Endodermal cell (in vitro differentiated cells): ENCODE measurements around the gene PLB1. TPM values are rescaled to one million over a fixed set of nuclear protein-coding genes. Genes with fewer than 3 reads are reported as not detected.
A peak's percentile ranks its signal among the peaks of the same experiment; 100 is the strongest.
"Not testable (repeated sequence)": the region's sequence is repeated elsewhere in the genome, so short reads cannot be mapped to it uniquely, and the experiment has no call there.

Experiments
- DNase-seq: peaks from one replicate; pipeline ENCODE4 v3.0.0-alpha.2; 2017
- H3K27ac ChIP-seq: 2 replicates; pipeline ENCODE4 v1.5.1; 2013; ENCODE audit warnings: mild to moderate bottlenecking, low read depth, low read length, moderate library complexity
- H3K27me3 ChIP-seq: 2 replicates; pipeline ENCODE4 v1.6.1; 2013; ENCODE audit warnings: mild to moderate bottlenecking, low read length, moderate library complexity; ENCODE audit not compliant: insufficient read depth, control insufficient read depth, poor library complexity, severe bottlenecking
- H3K36me3 ChIP-seq: 2 replicates; pipeline ENCODE4 v1.7.0; 2013; ENCODE audit warnings: mild to moderate bottlenecking, low read length, moderate library complexity; ENCODE audit not compliant: control insufficient read depth, insufficient read depth
- H3K4me1 ChIP-seq: one replicate; pipeline ENCODE4 v1.7.0; 2013; ENCODE audit warnings: low read length; ENCODE audit not compliant: control insufficient read depth, insufficient read depth
- H3K4me3 ChIP-seq: 2 replicates; pipeline ENCODE4 v1.5.1; 2013; ENCODE audit warnings: mild to moderate bottlenecking, low read length, moderate library complexity
- H3K9ac ChIP-seq: 2 replicates; pipeline ENCODE4 v1.6.1; 2013; ENCODE audit warnings: mild to moderate bottlenecking, low read length, moderate library complexity; ENCODE audit not compliant: poor library complexity, severe bottlenecking; ENCODE audit errors: extremely low read depth
- H3K9me3 ChIP-seq: 2 replicates; pipeline ENCODE4 v1.6.1; 2013; ENCODE audit warnings: mild to moderate bottlenecking, low read length, moderate library complexity; ENCODE audit not compliant: control insufficient read depth
- H3K27ac Mint-ChIP-seq: 2 replicates; pipeline ENCODE4 v1.8.0; 2020; ENCODE audit warnings: mixed read lengths
- H3K27me3 Mint-ChIP-seq: 2 replicates; pipeline ENCODE4 v1.8.0; 2021; ENCODE audit warnings: mild to moderate bottlenecking, mixed read lengths; ENCODE audit not compliant: insufficient read depth
- H3K36me3 Mint-ChIP-seq: 2 replicates; pipeline ENCODE4 v1.8.0; 2020; ENCODE audit warnings: low read depth, mixed read lengths
- H3K4me1 Mint-ChIP-seq: 2 replicates; pipeline ENCODE4 v1.8.0; 2020; ENCODE audit warnings: mixed read lengths
- H3K4me3 Mint-ChIP-seq: 2 replicates; pipeline ENCODE4 v1.8.0; 2020; ENCODE audit warnings: mild to moderate bottlenecking, moderate library complexity, mixed read lengths
- H3K9me3 Mint-ChIP-seq: 2 replicates; pipeline ENCODE4 v1.8.0; 2020; ENCODE audit warnings: mild to moderate bottlenecking, mixed read lengths
- WGBS, 2 experiments: methylation state at CpG; one replicate each; pipeline versions ENCODE4 v1.1.5 to v1.1.7; 2013; ENCODE audit warnings: missing lambda C conversion rate in 2 of 2, mixed read lengths in 1 of 2; ENCODE audit not compliant: insufficient coverage in 1 of 2, insufficient read length in 1 of 2; 5-methylcytosine and 5-hydroxymethylcytosine counted together
- total RNA-seq, 2 donors: library from RNA; stranded (reverse); fragmentation: NEBNext Ultra II Directional in 1 of 2; extraction: Animal tissue kit (Norgen Biotek cat#: 25700) in 1 of 2; gene quantifications; 2 replicates in 1 of 2; 3 replicates in 1 of 2; pipeline ENCODE4 v1.2.1, GENCODE V29; 2021
- TF ChIP-seq, protein P1 (sequence below): fragments of 200-600 bp; sonication (generic); conservative IDR thresholded peaks from 2 replicates; pipeline ENCODE4 v1.5.0; 2021; ENCODE audit warnings: antibody characterized with exemption, mild to moderate bottlenecking

The PLB1 gene
- total RNA-seq, 2 donors from 2014 or later: 0.35 to 0.38 TPM

DNA sequence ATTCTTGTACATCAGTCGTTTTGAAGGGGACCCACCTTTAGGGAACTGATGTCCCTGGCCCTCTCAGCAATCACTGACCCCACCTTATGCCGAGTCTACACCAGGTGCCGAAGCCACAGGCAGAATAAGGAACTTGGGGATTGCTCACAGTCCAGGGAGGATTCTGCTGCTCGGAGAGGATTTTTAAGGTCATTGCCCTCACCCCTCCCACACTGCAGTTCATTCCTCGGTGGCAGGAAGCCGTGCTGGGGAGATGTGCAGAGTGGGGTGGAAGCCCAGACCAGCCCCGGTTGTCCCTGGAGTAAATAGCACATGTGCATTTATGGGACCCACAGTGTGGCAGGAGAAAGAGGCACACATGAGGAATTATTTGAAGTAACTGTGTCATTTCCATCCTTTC, 50.4 kb downstream of the PLB1 start:
- no peaks in the 10 kb centered on the region for H3K9me3 ChIP-seq
- no peak for DNase-seq
- Mint-ChIP-seq H3K27me3 (no peaks in the 10 kb centered on the region), H3K36me3 (no peaks in the 10 kb centered on the region), H3K4me3 (no peak overlapping the region), H3K4me1 (peaks cover 37% of the 10 kb centered on the region), H3K27ac (no peak overlapping the region), H3K9me3 (no peaks in the 10 kb centered on the region)
- no peak overlapping the region for H3K27ac ChIP-seq
- H3K4me3 ChIP-seq: no peak overlapping the region
- H3K4me1 ChIP-seq: peaks cover 28% of the 10 kb centered on the region
- TF ChIP-seq, protein P1, sequence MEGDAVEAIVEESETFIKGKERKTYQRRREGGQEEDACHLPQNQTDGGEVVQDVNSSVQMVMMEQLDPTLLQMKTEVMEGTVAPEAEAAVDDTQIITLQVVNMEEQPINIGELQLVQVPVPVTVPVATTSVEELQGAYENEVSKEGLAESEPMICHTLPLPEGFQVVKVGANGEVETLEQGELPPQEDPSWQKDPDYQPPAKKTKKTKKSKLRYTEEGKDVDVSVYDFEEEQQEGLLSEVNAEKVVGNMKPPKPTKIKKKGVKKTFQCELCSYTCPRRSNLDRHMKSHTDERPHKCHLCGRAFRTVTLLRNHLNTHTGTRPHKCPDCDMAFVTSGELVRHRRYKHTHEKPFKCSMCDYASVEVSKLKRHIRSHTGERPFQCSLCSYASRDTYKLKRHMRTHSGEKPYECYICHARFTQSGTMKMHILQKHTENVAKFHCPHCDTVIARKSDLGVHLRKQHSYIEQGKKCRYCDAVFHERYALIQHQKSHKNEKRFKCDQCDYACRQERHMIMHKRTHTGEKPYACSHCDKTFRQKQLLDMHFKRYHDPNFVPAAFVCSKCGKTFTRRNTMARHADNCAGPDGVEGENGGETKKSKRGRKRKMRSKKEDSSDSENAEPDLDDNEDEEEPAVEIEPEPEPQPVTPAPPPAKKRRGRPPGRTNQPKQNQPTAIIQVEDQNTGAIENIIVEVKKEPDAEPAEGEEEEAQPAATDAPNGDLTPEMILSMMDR: no peak
- no peaks in the 10 kb centered on the region for H3K36me3 ChIP-seq
- WGBS, 2 experiments: 80 to 85% methylated on average over 1 to 7 of the region's 7 CpGs
- no peak overlapping the region for H3K9ac ChIP-seq
- H3K27me3 ChIP-seq: no peaks in the 10 kb centered on the region

DNA sequence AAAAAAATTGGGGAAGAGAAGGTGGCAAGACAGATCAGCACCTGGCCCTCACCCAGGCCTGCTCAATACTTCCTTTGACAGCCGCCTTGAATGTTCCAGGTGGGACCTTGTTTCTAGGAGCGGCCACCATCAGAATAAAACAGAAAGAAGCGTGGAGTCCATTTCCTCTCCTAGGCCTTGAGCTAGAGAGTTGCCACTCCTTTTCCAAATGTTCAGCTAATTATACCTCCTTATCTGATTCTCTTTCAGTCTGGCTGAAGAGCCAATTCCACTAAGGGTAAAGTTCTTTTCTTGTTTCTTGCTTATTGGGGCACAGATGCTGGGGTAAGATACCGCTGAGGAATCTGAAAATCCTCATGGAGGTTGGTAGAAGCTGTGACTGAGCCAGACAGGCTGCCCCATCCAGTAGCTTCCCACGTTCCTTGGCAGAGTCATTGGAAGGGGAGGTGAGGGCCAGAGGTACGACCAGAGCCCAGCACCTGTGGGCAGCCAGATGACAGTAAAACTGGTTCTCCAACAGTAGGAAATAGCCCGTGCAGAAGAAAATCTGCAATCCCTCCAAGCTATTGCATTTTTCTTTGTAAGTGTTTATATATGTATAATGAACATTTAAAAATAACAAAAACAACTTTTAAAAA, 51.5 kb downstream of the PLB1 start:
- Histone ChIP-seq H3K4me3 (no peak overlapping the region), H3K9me3 (no peaks in the 10 kb centered on the region), H3K27me3 (no peaks in the 10 kb centered on the region), H3K27ac (no peak overlapping the region), H3K9ac (no peak overlapping the region), H3K36me3 (no peaks in the 10 kb centered on the region), H3K4me1 (peaks cover 28% of the 10 kb centered on the region)
- WGBS, 2 experiments: 83 to 88% methylated on average over 3 to 7 of the region's 7 CpGs
- DNase-seq: no peak
- TF ChIP-seq, protein P1: no peak
- Mint-ChIP-seq H3K9me3 (no peaks in the 10 kb centered on the region), H3K27me3 (no peaks in the 10 kb centered on the region), H3K4me3 (no peak overlapping the region), H3K4me1 (peaks cover 37% of the 10 kb centered on the region), H3K27ac (peak overlapping the region; percentile 8), H3K36me3 (no peaks in the 10 kb centered on the region)

DNA sequence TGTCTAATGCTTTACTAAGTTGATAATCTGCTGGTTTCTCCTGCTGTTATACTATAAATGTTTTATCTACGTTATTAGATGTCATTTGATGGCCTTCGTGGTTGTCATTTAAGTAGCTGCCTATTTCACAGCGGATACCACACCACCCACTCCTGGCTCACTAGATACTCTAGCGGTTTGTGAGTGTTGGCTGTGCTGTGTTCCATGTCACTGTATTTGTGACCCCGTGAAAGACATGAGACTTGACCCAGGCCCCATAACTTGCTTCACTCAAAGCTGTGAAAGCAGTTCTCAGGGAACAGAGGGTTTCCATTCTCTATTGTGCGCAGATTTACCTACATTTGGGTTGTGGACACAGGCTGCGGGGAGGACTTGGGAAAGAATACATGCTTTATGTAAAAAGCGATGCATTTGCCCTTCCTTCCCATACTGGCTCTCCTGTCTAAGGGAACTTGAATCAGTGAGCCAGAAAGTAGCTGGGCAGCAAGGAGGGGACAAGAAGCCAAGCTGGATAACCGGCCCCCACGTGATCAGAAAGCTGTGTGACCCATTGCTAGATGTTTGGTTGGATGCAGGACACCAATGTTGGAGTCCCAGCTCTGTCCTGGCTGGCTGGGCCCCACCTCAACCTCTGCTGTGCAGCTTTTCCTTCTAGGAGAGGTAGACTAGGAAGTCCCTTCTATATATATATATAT, 52.2 kb downstream of the PLB1 start:
- H3K4me3 ChIP-seq: no peak overlapping the region
- H3K9me3 Mint-ChIP-seq: no peaks in the 10 kb centered on the region
- no peaks in the 10 kb centered on the region for H3K27me3 Mint-ChIP-seq

DNA sequence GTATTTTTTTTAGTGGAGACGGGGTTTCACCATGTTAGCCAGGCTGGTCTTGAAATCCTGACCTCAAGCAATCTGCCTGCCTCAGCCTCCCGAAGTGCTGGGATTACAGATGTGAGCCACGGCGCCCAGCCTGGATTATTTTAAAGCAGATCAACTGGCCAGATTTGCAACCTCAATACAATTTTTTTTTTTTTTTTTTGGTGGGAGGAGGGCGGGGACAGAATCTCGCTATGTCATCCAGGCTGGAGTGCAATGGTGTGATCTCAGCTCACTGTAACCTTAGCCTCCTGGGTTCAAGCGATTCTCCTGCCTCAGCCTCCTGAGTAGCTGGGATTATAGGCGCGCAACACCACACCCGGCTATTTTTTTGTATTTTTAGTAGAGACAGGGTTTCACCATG, 54.5 kb downstream of the PLB1 start:
- not testable (repeated sequence) for DNase-seq, H3K4me3 ChIP-seq
- WGBS, 2 experiments: 89 to 97% methylated on average over 7 to 10 of the region's 10 CpGs

More for the DNA sequence above, 52.2 kb downstream of the PLB1 start:
- 94 to 96% methylated on average over 6 to 10 of the region's 10 CpGs for WGBS, 2 experiments
- no peaks in the 10 kb centered on the region for H3K36me3 Mint-ChIP-seq
- peaks cover 28% of the 10 kb centered on the region for H3K4me1 ChIP-seq
- DNase-seq: no peak
- no peaks in the 10 kb centered on the region for H3K36me3 ChIP-seq
- H3K27ac ChIP-seq: no peak overlapping the region
- H3K9ac ChIP-seq: no peak overlapping the region
- no peak overlapping the region for H3K27ac Mint-ChIP-seq
- peaks cover 34% of the 10 kb centered on the region for H3K4me1 Mint-ChIP-seq
- H3K9me3 ChIP-seq: no peaks in the 10 kb centered on the region
- H3K4me3 Mint-ChIP-seq: no peak overlapping the region
- TF ChIP-seq, protein P1: no peak
- no peaks in the 10 kb centered on the region for H3K27me3 ChIP-seq

More for the DNA sequence above, 54.5 kb downstream of the PLB1 start:
- not testable (repeated sequence) for H3K27ac Mint-ChIP-seq, H3K36me3 ChIP-seq, H3K4me3 Mint-ChIP-seq, H3K27me3 Mint-ChIP-seq, H3K9me3 ChIP-seq, H3K27ac ChIP-seq, H3K9ac ChIP-seq, H3K36me3 Mint-ChIP-seq, H3K27me3 ChIP-seq, H3K9me3 Mint-ChIP-seq
- peaks cover 10% of the 10 kb centered on the region for H3K4me1 ChIP-seq
- H3K4me1 Mint-ChIP-seq: peaks cover 18% of the 10 kb centered on the region
